ENCODE results near the gene PLA2G4D.

PLA2G4D gene

DNA sequence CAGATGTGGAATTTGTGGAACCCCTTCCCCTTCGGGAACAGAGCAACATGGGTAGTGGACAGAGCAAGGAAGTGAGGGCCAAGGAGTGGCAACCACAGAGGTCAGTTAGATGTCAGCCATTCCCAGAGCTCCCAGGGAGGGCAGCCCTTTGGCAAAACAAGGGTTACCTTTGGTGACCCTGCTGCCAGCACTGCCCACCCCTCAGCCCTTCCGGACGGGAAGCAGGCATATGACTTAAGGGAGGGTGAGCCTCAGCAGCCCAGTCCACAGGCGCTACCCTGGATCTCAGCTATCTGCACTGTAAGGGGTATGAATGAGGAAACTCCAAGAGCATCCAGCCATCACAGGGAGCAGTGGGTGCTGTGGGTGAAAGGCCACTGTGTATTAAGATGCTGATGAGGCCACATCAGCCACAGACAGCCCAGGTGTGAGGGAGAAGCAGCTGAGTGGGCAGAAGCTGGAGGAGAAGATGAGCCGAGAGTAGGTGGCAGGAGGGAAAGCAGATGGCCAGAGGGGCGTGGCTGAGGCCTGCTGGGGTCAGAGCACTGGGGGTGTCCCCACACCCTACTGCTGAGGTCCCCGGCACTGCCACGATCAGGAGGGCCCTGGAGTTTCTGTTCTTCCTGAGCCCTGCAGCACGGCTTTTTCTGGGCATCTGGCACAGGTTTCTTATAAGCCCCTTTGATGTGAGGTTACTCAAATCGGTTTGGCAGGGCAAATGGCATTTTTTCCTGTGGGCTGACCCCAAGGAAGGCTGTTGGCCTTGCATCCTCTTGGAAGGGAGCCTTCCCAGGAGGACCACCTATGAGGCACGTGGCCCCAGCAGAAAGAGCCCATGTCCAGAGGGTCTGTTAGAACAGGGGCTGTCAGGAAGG, 6.2 kb downstream of the PLA2G4D start:
- Histone ChIP-seq H4K20me1 (ENCODE audit: insufficient read depth, low read length) (no peaks in the 10 kb centered on the region), H2AFZ (ENCODE audit: low read length) (no peak overlapping the region), H3K4me2 (ENCODE audit: low read depth, low read length) (no peak overlapping the region)

DNA sequence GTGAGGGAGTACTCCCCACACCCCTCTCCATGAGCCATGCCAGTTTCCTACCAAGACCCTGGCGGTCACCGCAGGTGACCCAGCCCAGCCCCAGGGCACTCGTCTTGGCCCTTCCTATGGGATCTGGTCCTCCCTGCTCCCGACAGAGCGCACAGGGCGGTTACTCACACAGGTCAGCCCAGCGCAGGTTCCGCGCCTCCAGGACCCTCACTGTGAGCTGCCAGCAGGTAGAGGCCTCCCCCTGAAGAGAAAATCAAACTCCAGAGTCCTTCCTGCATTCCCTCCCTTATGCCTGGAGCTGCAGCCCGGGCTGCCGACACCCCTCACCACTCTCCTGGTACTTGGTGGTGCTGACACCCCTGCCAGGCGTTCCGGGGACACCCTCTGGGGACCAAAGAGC, 6.9 kb downstream of the PLA2G4D start:
- no peak for DNase-seq
- no peaks in the 10 kb centered on the region for H3K36me3 ChIP-seq (replicated peaks; ENCODE audit: insufficient read depth, low read length)
- TF ChIP-seq, protein P1, sequence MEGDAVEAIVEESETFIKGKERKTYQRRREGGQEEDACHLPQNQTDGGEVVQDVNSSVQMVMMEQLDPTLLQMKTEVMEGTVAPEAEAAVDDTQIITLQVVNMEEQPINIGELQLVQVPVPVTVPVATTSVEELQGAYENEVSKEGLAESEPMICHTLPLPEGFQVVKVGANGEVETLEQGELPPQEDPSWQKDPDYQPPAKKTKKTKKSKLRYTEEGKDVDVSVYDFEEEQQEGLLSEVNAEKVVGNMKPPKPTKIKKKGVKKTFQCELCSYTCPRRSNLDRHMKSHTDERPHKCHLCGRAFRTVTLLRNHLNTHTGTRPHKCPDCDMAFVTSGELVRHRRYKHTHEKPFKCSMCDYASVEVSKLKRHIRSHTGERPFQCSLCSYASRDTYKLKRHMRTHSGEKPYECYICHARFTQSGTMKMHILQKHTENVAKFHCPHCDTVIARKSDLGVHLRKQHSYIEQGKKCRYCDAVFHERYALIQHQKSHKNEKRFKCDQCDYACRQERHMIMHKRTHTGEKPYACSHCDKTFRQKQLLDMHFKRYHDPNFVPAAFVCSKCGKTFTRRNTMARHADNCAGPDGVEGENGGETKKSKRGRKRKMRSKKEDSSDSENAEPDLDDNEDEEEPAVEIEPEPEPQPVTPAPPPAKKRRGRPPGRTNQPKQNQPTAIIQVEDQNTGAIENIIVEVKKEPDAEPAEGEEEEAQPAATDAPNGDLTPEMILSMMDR (IDR thresholded peaks at IDR 0.05; ENCODE audit: low read length) = no peak
- no peak for TF ChIP-seq EZH2 (optimal IDR thresholded peaks at IDR 0.05; ENCODE audit: low read depth, low read length)
- no peak for TF ChIP-seq EZH2phosphoT487 (IDR thresholded peaks at IDR 0.05; ENCODE audit: low read length)
- no peaks in the 10 kb centered on the region for H3K9me2 ChIP-seq (replicated peaks; ENCODE audit: insufficient read depth, low read length)
- no peak overlapping the region for H3K4me3 ChIP-seq (ENCODE audit: low read length)
- H3K79me2 ChIP-seq (ENCODE audit: low read length) = no peaks in the 10 kb centered on the region
- no peaks in the 10 kb centered on the region for H3F3A ChIP-seq (ENCODE audit: insufficient read depth, low read length)
- no peaks in the 10 kb centered on the region for H3K4me1 ChIP-seq (ENCODE audit: low read length)
- no peak overlapping the region for H3K27ac ChIP-seq (ENCODE audit: low read length)
- H4K20me1 ChIP-seq (ENCODE audit: insufficient read depth, low read length) = no peaks in the 10 kb centered on the region
- no peak overlapping the region for H3K4me2 ChIP-seq (ENCODE audit: low read depth, low read length)
- no peak overlapping the region for H2AFZ ChIP-seq (ENCODE audit: low read length)
- H3K27me3 ChIP-seq (replicated peaks; ENCODE audit: insufficient read depth, low read length) = no peaks in the 10 kb centered on the region
- H3K9me3 ChIP-seq (replicated peaks; ENCODE audit: insufficient read depth, low read length) = no peaks in the 10 kb centered on the region
- H3K9ac ChIP-seq (ENCODE audit: low read length) = no peak overlapping the region

More for the DNA sequence above, 6.2 kb downstream of the PLA2G4D start:
- no peak overlapping the region for H3K27ac ChIP-seq (ENCODE audit: low read length)
- no peak overlapping the region for H3K4me3 ChIP-seq (ENCODE audit: low read length)
- no peaks in the 10 kb centered on the region for H3K27me3 ChIP-seq (replicated peaks; ENCODE audit: insufficient read depth, low read length)
- no peaks in the 10 kb centered on the region for H3F3A ChIP-seq (ENCODE audit: insufficient read depth, low read length)
- H3K9ac ChIP-seq (ENCODE audit: low read length) = no peak overlapping the region
- H3K79me2 ChIP-seq (ENCODE audit: low read length) = no peaks in the 10 kb centered on the region
- TF ChIP-seq, protein P1 (IDR thresholded peaks at IDR 0.05; ENCODE audit: low read length) = no peak
- TF ChIP-seq EZH2phosphoT487 (IDR thresholded peaks at IDR 0.05; ENCODE audit: low read length) (no peak), EZH2 (optimal IDR thresholded peaks at IDR 0.05; ENCODE audit: low read depth, low read length) (no peak)
- no peaks in the 10 kb centered on the region for H3K36me3 ChIP-seq (replicated peaks; ENCODE audit: insufficient read depth, low read length)
- no peak for DNase-seq
- H3K4me1 ChIP-seq (ENCODE audit: low read length) = no peaks in the 10 kb centered on the region
- H3K9me2 ChIP-seq (replicated peaks; ENCODE audit: insufficient read depth, low read length) = no peaks in the 10 kb centered on the region
- H3K9me3 ChIP-seq (replicated peaks; ENCODE audit: insufficient read depth, low read length) = no peaks in the 10 kb centered on the region

DNA sequence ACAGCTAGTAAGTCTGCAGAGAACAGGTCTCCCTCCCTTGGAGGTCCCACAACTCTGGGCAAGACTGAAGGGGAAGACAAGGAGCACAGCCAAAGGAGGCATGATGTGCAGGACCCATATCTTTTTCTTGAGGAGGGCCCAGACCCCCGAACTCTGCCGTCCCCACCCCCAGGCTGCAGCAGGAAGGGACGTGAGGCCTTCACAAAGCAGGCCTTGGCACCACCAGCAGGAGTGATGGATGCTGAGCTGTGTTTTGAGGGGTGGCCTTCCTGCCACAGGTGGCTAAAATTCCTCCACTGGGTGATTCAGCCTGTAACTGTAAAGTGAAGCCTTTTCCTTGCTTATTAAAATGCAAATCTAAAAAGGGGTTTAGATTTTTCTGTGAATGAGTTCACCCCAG, 8.6 kb downstream of the PLA2G4D start:
- DNase-seq = no peak
- H3K27ac ChIP-seq (ENCODE audit: low read length) = no peak overlapping the region
- no peaks in the 10 kb centered on the region for H3K9me2 ChIP-seq (replicated peaks; ENCODE audit: insufficient read depth, low read length)
- no peaks in the 10 kb centered on the region for H3K79me2 ChIP-seq (ENCODE audit: low read length)
- no peak overlapping the region for H3K4me3 ChIP-seq (ENCODE audit: low read length)
- H3F3A ChIP-seq (ENCODE audit: insufficient read depth, low read length) = no peaks in the 10 kb centered on the region
- no peaks in the 10 kb centered on the region for H3K27me3 ChIP-seq (replicated peaks; ENCODE audit: insufficient read depth, low read length)
- no peak overlapping the region for H3K9ac ChIP-seq (ENCODE audit: low read length)
- no peaks in the 10 kb centered on the region for H3K4me1 ChIP-seq (ENCODE audit: low read length)
- H2AFZ ChIP-seq (ENCODE audit: low read length) = no peak overlapping the region
- no peaks in the 10 kb centered on the region for H4K20me1 ChIP-seq (ENCODE audit: insufficient read depth, low read length)
- H3K9me3 ChIP-seq (replicated peaks; ENCODE audit: insufficient read depth, low read length) = no peaks in the 10 kb centered on the region
- no peak overlapping the region for H3K4me2 ChIP-seq (ENCODE audit: low read depth, low read length)
- no peak for TF ChIP-seq EZH2 (optimal IDR thresholded peaks at IDR 0.05; ENCODE audit: low read depth, low read length)
- TF ChIP-seq, protein P1 (IDR thresholded peaks at IDR 0.05; ENCODE audit: low read length) = no peak
- TF ChIP-seq EZH2phosphoT487 (IDR thresholded peaks at IDR 0.05; ENCODE audit: low read length) = no peak
- H3K36me3 ChIP-seq (replicated peaks; ENCODE audit: insufficient read depth, low read length) = no peaks in the 10 kb centered on the region
